K562 (cell line): ENCODE measurements around the gene PIGN.

ENCODE experiments used
- BACH1 ChIP-seq: fragments of 200-800 bp; sonication (Bioruptor generic); IDR thresholded peaks from 2 replicates; pipeline ENCODE4 v1.6.1; 2016; ENCODE audit warnings: missing genetic modification characterization, missing compliant biosample characterization
- ELF4 ChIP-seq: fragments of 450-650 bp; formaldehyde crosslinking; IDR thresholded peaks from 2 replicates; pipeline ENCODE4 v1.4.0; 2022; ENCODE audit warnings: missing genetic modification characterization
- EP300 ChIP-seq: IDR thresholded peaks from 2 replicates; pipeline ENCODE4 v1.6.1; 2012; ENCODE audit warnings: low read length, improper control_type of control experiment
- HCFC1 ChIP-seq: IDR thresholded peaks from 2 replicates; pipeline ENCODE4 v1.6.1; 2012; ENCODE audit warnings: low read depth, low read length, improper control_type of control experiment
- HDAC3 ChIP-seq: fragments of 450-650 bp; IDR thresholded peaks from 2 replicates; pipeline ENCODE4 v1.6.1; 2018; ENCODE audit warnings: borderline replicate concordance, mild to moderate bottlenecking, moderate library complexity; ENCODE audit not compliant: partially characterized antibody
- JUND ChIP-seq, 2 experiments: IDR thresholded peaks; 2 replicates in 1 of 2; 3 replicates in 1 of 2; pipeline ENCODE4 v1.6.1; 2011; ENCODE audit warnings: borderline replicate concordance in 2 of 2, low read depth in 2 of 2, low read length in 2 of 2, improper control_type of control experiment in 1 of 2, missing biosample characterization in 1 of 2, missing genetic modification characterization in 1 of 2, missing genetic modification reagents in 1 of 2
- RAD21 ChIP-seq, 2 experiments: fragments of 250-450 bp in 1 of 2; fragments of 450-650 bp in 1 of 2; sonication (Bioruptor Pico) in 1 of 2; formaldehyde crosslinking in 1 of 2; IDR thresholded peaks in 1 of 2; conservative IDR thresholded peaks in 1 of 2; 2 replicates each; pipeline versions ENCODE4 v1.4.0 to v1.8.0; 2020 to 2022; ENCODE audit warnings: mild to moderate bottlenecking in 2 of 2, moderate library complexity in 1 of 2
- RFX1 ChIP-seq: fragments of 450-650 bp; IDR thresholded peaks from 2 replicates; pipeline ENCODE4 v1.6.1; 2016; ENCODE audit warnings: mild to moderate bottlenecking, moderate library complexity
- YY1 ChIP-seq, 3 experiments: IDR thresholded peaks; 2 replicates each; pipeline ENCODE4 v1.6.1; 2011; ENCODE audit warnings: low read length in 2 of 3, mild to moderate bottlenecking in 2 of 3, moderate library complexity in 2 of 3, borderline replicate concordance in 1 of 3, control low read depth in 1 of 3, low read depth in 1 of 3; ENCODE audit not compliant: insufficient read depth in 3 of 3, insufficient replicate concordance in 2 of 3, control insufficient read depth in 1 of 3, insufficient read length in 1 of 3; ENCODE audit errors: extremely low read depth in 1 of 3
- TF ChIP-seq, protein P1 (sequence below), 2 experiments: fragments of 450-650 bp; formaldehyde crosslinking in 1 of 2; IDR thresholded peaks; 2 replicates each; pipeline versions ENCODE4 v1.4.0 to v1.6.1; 2014 to 2020; ENCODE audit warnings: mild to moderate bottlenecking in 2 of 2, borderline replicate concordance in 1 of 2, low read depth in 1 of 2
- TF ChIP-seq, protein P2 (sequence below), 2 experiments: fragments of 150-350 bp in 1 of 2; IDR thresholded peaks; 2 replicates each; pipeline ENCODE4 v1.6.1; 2012 to 2016; ENCODE audit warnings: low read depth in 2 of 2, low read length in 2 of 2, mild to moderate bottlenecking in 1 of 2, moderate library complexity in 1 of 2
- TF ChIP-seq, protein P3 (sequence below): sonication (generic); formaldehyde crosslinking; IDR thresholded peaks from 2 replicates; pipeline ENCODE4 v1.8.1; 2022; ENCODE audit warnings: missing genetic modification reagents
- TF ChIP-seq, protein P4 (sequence below): fragments of 250-450 bp; sonication (Bioruptor Pico); IDR thresholded peaks from 2 replicates; pipeline ENCODE4 v1.4.0; 2020

DNA sequence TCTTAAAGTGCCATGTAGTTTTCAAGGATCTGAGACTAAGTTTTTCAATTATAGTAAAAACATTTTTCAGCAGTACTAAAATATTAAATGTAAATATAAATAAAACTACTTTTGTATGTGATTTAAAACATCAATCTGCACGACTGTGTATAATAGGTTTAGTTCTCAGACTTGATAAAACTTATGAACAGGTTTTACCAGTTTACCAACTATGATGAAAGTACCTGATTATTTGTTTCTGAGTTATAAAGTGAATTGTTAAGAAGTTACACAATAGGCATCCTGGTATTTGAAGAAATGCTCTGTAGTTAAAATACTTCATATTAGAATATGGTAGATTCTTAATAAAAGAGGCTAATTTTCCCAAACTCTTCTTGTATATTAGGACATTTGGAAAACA is 15.0 kb upstream of the PIGN start:
- no peak for TF ChIP-seq ELF4 (CRISPR knock-in tag)
- TF ChIP-seq YY1 (IDR thresholded peaks at IDR 0.05; ENCODE audit: borderline replicate concordance in 1 of 3, control insufficient read depth in 1 of 3, extremely low read depth in 1 of 3, insufficient read depth in 3 of 3, insufficient read length in 1 of 3, insufficient replicate concordance in 2 of 3, low read depth in 1 of 3, low read length in 2 of 3), result no peak
- no peak for TF ChIP-seq RFX1
- no peak for TF ChIP-seq BACH1 (tag)
- TF ChIP-seq JUND (IDR thresholded peaks at IDR 0.05; ENCODE audit: borderline replicate concordance, low read depth, low read length), result no peak
- no peak for TF ChIP-seq JUND (tag; IDR thresholded peaks at IDR 0.05; ENCODE audit: borderline replicate concordance, low read depth, low read length)
- TF ChIP-seq, protein P1, sequence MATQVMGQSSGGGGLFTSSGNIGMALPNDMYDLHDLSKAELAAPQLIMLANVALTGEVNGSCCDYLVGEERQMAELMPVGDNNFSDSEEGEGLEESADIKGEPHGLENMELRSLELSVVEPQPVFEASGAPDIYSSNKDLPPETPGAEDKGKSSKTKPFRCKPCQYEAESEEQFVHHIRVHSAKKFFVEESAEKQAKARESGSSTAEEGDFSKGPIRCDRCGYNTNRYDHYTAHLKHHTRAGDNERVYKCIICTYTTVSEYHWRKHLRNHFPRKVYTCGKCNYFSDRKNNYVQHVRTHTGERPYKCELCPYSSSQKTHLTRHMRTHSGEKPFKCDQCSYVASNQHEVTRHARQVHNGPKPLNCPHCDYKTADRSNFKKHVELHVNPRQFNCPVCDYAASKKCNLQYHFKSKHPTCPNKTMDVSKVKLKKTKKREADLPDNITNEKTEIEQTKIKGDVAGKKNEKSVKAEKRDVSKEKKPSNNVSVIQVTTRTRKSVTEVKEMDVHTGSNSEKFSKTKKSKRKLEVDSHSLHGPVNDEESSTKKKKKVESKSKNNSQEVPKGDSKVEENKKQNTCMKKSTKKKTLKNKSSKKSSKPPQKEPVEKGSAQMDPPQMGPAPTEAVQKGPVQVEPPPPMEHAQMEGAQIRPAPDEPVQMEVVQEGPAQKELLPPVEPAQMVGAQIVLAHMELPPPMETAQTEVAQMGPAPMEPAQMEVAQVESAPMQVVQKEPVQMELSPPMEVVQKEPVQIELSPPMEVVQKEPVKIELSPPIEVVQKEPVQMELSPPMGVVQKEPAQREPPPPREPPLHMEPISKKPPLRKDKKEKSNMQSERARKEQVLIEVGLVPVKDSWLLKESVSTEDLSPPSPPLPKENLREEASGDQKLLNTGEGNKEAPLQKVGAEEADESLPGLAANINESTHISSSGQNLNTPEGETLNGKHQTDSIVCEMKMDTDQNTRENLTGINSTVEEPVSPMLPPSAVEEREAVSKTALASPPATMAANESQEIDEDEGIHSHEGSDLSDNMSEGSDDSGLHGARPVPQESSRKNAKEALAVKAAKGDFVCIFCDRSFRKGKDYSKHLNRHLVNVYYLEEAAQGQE (IDR thresholded peaks at IDR 0.05; ENCODE audit: borderline replicate concordance), result no peak
- TF ChIP-seq, protein P1 (CRISPR knock-in tag; IDR thresholded peaks at IDR 0.05; ENCODE audit: low read depth), result no peak
- TF ChIP-seq, protein P2, sequence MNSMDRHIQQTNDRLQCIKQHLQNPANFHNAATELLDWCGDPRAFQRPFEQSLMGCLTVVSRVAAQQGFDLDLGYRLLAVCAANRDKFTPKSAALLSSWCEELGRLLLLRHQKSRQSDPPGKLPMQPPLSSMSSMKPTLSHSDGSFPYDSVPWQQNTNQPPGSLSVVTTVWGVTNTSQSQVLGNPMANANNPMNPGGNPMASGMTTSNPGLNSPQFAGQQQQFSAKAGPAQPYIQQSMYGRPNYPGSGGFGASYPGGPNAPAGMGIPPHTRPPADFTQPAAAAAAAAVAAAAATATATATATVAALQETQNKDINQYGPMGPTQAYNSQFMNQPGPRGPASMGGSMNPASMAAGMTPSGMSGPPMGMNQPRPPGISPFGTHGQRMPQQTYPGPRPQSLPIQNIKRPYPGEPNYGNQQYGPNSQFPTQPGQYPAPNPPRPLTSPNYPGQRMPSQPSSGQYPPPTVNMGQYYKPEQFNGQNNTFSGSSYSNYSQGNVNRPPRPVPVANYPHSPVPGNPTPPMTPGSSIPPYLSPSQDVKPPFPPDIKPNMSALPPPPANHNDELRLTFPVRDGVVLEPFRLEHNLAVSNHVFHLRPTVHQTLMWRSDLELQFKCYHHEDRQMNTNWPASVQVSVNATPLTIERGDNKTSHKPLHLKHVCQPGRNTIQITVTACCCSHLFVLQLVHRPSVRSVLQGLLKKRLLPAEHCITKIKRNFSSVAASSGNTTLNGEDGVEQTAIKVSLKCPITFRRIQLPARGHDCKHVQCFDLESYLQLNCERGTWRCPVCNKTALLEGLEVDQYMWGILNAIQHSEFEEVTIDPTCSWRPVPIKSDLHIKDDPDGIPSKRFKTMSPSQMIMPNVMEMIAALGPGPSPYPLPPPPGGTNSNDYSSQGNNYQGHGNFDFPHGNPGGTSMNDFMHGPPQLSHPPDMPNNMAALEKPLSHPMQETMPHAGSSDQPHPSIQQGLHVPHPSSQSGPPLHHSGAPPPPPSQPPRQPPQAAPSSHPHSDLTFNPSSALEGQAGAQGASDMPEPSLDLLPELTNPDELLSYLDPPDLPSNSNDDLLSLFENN (IDR thresholded peaks at IDR 0.05; ENCODE audit: low read depth in 2 of 2, low read length in 2 of 2), result no peak
- TF ChIP-seq, protein P3, sequence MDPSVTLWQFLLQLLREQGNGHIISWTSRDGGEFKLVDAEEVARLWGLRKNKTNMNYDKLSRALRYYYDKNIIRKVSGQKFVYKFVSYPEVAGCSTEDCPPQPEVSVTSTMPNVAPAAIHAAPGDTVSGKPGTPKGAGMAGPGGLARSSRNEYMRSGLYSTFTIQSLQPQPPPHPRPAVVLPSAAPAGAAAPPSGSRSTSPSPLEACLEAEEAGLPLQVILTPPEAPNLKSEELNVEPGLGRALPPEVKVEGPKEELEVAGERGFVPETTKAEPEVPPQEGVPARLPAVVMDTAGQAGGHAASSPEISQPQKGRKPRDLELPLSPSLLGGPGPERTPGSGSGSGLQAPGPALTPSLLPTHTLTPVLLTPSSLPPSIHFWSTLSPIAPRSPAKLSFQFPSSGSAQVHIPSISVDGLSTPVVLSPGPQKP (CRISPR knock-in tag), result no peak
- no peak for TF ChIP-seq HCFC1
- no peak for TF ChIP-seq EP300
- no peak for TF ChIP-seq HDAC3
- TF ChIP-seq, protein P4, sequence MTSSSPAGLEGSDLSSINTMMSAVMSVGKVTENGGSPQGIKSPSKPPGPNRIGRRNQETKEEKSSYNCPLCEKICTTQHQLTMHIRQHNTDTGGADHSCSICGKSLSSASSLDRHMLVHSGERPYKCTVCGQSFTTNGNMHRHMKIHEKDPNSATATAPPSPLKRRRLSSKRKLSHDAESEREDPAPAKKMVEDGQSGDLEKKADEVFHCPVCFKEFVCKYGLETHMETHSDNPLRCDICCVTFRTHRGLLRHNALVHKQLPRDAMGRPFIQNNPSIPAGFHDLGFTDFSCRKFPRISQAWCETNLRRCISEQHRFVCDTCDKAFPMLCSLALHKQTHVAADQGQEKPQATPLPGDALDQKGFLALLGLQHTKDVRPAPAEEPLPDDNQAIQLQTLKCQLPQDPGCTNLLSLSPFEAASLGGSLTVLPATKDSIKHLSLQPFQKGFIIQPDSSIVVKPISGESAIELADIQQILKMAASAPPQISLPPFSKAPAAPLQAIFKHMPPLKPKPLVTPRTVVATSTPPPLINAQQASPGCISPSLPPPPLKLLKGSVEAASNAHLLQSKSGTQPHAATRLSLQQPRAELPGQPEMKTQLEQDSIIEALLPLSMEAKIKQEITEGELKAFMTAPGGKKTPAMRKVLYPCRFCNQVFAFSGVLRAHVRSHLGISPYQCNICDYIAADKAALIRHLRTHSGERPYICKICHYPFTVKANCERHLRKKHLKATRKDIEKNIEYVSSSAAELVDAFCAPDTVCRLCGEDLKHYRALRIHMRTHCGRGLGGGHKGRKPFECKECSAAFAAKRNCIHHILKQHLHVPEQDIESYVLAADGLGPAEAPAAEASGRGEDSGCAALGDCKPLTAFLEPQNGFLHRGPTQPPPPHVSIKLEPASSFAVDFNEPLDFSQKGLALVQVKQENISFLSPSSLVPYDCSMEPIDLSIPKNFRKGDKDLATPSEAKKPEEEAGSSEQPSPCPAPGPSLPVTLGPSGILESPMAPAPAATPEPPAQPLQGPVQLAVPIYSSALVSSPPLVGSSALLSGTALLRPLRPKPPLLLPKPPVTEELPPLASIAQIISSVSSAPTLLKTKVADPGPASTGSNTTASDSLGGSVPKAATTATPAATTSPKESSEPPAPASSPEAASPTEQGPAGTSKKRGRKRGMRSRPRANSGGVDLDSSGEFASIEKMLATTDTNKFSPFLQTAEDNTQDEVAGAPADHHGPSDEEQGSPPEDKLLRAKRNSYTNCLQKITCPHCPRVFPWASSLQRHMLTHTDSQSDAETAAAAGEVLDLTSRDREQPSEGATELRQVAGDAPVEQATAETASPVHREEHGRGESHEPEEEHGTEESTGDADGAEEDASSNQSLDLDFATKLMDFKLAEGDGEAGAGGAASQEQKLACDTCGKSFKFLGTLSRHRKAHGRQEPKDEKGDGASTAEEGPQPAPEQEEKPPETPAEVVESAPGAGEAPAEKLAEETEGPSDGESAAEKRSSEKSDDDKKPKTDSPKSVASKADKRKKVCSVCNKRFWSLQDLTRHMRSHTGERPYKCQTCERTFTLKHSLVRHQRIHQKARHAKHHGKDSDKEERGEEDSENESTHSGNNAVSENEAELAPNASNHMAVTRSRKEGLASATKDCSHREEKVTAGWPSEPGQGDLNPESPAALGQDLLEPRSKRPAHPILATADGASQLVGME (CRISPR knock-in tag), result no peak
- no peak for TF ChIP-seq RAD21 (CRISPR knock-in tag; conservative IDR thresholded peaks at IDR 0.05 in 1 of 2, IDR thresholded peaks at IDR 0.05 in 1 of 2)
